ENCODE measurements around the gene TEX2. TPM values are rescaled to one million over a fixed set of nuclear protein-coding genes. Genes with fewer than 3 reads are reported as not detected.
A peak's percentile ranks its signal among the peaks of the same experiment; 100 is the strongest.
"Not testable (repeated sequence)": the region's sequence is repeated elsewhere in the genome, so short reads cannot be mapped to it uniquely, and the experiment has no call there.

Gene TEX2
- total RNA-seq, 8 experiments from 2014 or later: 13.9 to 50.9 (median 23.9) TPM

DNA sequence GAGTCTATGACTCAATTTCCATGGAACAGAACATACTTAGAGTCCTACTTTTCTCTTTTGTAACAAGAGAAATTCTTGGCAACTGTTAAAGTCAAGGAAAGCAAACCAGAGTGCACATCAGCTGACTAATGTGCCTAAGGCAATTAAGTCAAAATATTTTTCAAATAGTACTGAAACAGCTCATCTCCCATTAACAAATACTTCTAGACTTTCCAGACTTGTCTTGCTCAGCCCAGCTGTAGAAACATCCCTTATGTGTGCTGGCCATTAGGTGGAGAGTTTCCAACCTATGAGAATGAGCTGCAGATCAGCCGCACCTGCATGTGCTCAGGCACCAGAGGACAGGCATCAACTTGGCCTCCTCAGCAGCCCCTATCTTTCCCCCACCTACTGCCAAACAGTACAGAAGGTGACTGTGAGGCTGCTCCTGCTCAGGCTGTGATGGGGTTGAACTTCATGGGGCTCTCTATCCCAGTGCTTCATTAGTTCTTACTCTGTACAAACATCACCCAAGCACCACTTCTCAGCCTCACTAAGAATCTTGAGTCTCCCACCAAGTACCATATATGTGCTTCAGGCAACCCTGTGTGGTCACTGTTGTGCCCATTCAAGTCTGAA is 32.2 kb downstream of the TEX2 start:
- in situ Hi-C loops (cut with MboI; ENCODE audit: low pct_unique_long_range_greater_than_20kb in 2 of 9, low sequenced_read_pairs in 9 of 9, unreplicated experiment in 9 of 9): no loop called here
- 100% methylated on average over 1 of the region's 1 CpG; no CpG with 5 or more reads in 9 of the 10 experiments for WGBS, 10 experiments
- Histone ChIP-seq H3K4me3 (no peak overlapping the region), H3K27ac (no peak overlapping the region), H3K4me1 (replicated peaks in 1 of 2) (peaks cover 0 to 12% of the 10 kb centered on the region in 2 donors)
- peak in 5 of 8 experiments; percentile 7 to 96 (median 70) for ATAC-seq (replicated peaks in 6 of 8)

DNA sequence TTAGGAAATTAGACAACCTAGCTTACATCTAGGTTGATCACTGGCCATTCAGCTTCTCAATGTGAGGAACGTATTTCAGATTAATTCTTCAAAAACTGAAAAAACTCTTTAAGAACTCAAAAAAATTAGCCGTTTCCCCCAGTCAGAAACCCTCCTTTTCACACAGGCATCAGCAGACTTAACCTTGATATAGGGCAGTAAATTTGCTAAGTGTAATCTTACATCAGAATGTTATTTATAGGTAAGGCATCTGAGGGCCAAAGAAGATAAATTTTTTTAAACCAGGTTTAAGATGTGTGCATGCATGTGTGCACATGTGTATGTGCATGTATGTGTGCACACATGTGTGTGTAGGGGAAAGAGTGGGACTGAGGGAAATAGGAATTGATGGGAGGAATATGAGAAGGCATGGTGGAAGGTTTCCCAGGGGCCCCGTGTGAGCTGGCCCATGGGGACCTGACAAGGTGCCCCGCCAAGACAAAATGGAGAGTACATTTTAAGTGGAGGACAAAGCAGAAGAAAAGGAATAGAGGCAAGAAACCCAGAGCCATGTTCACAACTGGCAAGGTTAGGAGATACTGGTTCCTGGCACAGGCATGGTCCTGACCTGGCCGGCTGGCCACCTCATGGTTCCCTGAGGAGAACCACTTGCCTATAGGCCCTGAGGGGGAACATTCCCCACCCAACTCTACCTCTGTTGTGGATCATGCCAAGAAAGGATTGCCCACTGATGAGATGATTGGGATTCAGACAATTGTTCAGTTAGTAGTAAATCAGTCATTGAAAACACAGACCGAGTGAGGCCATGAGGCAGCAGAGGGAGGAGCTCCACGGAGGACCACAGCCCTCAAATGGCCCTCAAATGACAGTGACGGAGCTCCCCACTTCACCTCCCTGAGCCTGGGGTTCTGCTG is 33.0 kb downstream of the TEX2 start:
- peak in 6 of 8 experiments; percentile 16 to 60 (median 50) for ATAC-seq (replicated peaks in 6 of 8)
- no peak overlapping the region for H3K27ac ChIP-seq
- H3K4me3 ChIP-seq: no peak overlapping the region
- peaks cover 0 to 13% of the 10 kb centered on the region in 2 donors for H3K4me1 ChIP-seq (replicated peaks in 1 of 2)
- 51 to 100% (median 75%) methylated on average over 1 to 6 of the region's 8 CpGs for WGBS, 10 experiments
- in situ Hi-C loops (cut with MboI; ENCODE audit: low pct_unique_long_range_greater_than_20kb in 2 of 9, low sequenced_read_pairs in 9 of 9, unreplicated experiment in 9 of 9): no loop called here

DNA sequence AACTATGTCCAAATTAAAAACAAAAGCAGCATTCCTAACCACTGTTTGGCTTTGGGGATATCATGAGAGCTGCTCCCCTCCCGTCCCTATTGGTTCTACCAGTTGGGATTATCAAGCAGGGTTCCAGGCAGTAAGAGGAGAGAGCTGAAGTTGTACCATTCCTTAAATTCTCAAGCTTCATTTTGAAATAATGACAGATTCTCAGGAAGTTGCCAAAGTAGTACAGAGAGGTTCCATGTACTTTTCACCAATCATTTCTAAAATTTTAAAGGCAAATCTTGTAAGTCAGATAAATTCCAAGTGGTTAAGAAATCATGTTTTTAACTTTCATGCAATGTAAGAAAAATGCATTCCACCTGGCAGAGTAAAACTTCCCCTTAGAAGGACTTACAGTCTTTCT is 36.9 kb downstream of the TEX2 start:
- Histone ChIP-seq H3K4me1 (replicated peaks in 1 of 2) (peaks cover 22 to 32% of the 10 kb centered on the region in 2 donors), H3K4me3 (no peak overlapping the region), H3K27ac (no peak overlapping the region)
- 88 to 100% (median 100%) methylated on average over 1 of the region's 1 CpG; no CpG with 5 or more reads in 6 of the 10 experiments for WGBS, 10 experiments
- no peak for ATAC-seq (replicated peaks in 6 of 8)
- in situ Hi-C loops (cut with MboI; ENCODE audit: low pct_unique_long_range_greater_than_20kb in 2 of 9, low sequenced_read_pairs in 9 of 9, unreplicated experiment in 9 of 9): no loop called here

DNA sequence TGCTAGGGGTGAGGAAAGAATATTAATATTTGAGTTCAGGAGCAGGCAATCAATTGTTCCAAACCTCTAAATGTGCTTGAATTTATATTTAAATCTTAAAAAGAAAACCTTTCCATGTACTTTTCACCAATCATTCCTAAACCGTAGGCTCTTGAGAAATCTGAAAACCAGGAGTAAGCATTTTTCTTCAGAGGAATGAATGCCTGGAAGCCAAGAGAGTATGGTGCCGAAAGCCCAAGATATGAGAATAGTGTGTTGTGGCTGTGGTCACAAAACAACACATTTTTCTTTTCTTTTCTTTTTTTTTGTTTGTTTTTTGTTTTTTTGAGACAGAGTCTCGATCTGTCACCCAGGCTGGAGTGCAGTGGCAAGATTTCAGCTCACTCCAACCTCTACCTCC is 37.6 kb downstream of the TEX2 start:
- Histone ChIP-seq H3K27ac (no peak overlapping the region), H3K4me1 (replicated peaks in 1 of 2) (peaks cover 22 to 27% of the 10 kb centered on the region in 2 donors), H3K4me3 (no peak overlapping the region)
- WGBS, 10 experiments: 86 to 100% (median 100%) methylated on average over 1 to 3 of the region's 3 CpGs; no CpG with 5 or more reads in 1 of the 10 experiments
- in situ Hi-C loops (cut with MboI; ENCODE audit: low pct_unique_long_range_greater_than_20kb in 2 of 9, low sequenced_read_pairs in 9 of 9, unreplicated experiment in 9 of 9): no loop called here
- no peak for ATAC-seq (replicated peaks in 6 of 8)

DNA sequence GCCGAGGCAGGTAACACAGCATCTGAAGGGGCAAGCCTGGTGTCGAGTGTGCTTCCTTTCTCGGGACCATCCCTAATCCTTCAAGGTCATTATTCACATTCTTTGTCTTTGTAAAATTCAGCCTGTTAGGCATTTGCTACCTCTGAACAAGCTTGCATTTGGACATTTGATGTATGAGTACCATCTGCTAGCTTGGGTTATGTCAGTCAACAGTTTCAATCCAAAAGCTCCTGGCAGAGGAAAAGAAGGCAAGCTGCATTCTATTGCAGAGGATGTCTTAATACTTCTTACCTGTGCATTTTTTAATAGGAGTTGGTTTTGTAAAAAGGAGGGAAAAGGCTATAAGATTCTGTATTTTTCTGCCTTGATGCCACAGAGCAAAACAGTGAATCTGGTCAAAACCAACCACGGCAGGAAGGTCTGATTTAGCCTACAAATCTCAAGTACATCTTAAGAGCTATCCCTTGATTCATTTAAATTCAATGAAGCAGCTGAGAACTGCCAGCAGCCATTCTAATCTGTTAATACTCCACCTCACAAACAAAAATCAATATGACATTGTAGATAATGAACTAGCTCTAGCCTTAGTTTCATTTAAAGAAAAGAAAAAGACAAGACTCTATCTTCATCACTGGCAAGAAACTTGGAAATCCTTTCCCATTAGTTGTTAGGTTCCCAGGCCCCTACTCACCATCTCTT is 39.0 kb downstream of the TEX2 start:
- H3K4me1 ChIP-seq (replicated peaks in 1 of 2): peaks cover 22 to 24% of the 10 kb centered on the region in 2 donors
- ATAC-seq (replicated peaks in 6 of 8): peak in 4 of 8 experiments; percentile 21 to 58 (median 37)
- peak overlapping the region; percentile 44 to 74 for H3K27ac ChIP-seq
- no peak overlapping the region for H3K4me3 ChIP-seq
- in situ Hi-C loops (cut with MboI; ENCODE audit: low pct_unique_long_range_greater_than_20kb in 2 of 9, low sequenced_read_pairs in 9 of 9, unreplicated experiment in 9 of 9): no loop called here
- WGBS, 10 experiments: 17 to 91% (median 75%) methylated on average over 1 to 4 of the region's 4 CpGs; no CpG with 5 or more reads in 3 of the 10 experiments

- H3K27ac ChIP-seq: no peak overlapping the region
- 40 to 100% (median 94%) methylated on average over 2 of the region's 2 CpGs; no CpG with 5 or more reads in 2 of the 10 experiments for WGBS, 10 experiments
- H3K4me1 ChIP-seq (replicated peaks in 1 of 2): peaks cover 22 to 24% of the 10 kb centered on the region in 2 donors
- ATAC-seq (replicated peaks in 6 of 8): no peak
- H3K4me3 ChIP-seq: no peak overlapping the region
- in situ Hi-C loops (cut with MboI; ENCODE audit: low pct_unique_long_range_greater_than_20kb in 2 of 9, low sequenced_read_pairs in 9 of 9, unreplicated experiment in 9 of 9): no loop called here
Measured at GRCh38 chr17:64223283-64223682, 39.8 kb downstream of the TEX2 start.

DNA sequence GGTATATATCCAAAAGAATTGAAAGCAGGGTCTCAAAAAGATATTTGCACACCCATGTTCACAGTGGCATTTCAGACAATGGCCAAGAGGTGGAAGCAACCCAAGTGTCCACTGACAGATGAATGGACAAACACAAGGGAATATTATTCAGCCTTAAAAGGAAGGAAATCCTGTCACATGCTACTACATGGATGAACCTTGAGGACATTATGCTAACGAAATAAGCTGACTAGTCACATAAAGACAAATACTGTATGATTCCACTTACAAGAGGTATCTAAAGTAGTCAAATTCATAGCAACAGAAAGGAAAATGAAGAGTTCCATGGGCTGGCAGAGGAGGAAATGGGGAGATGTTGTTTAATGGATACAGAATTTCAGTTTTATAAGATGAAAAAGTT is 41.4 kb downstream of the TEX2 start:
- ATAC-seq (replicated peaks in 6 of 8): no peak
- H3K4me1 ChIP-seq (replicated peaks in 1 of 2): peaks cover 26 to 35% of the 10 kb centered on the region in 2 donors
- H3K27ac ChIP-seq: no peak overlapping the region
- 100% methylated on average over 1 of the region's 1 CpG; no CpG with 5 or more reads in 5 of the 10 experiments for WGBS, 10 experiments
- no peak overlapping the region for H3K4me3 ChIP-seq
- in situ Hi-C loops (cut with MboI; ENCODE audit: low pct_unique_long_range_greater_than_20kb in 2 of 9, low sequenced_read_pairs in 9 of 9, unreplicated experiment in 9 of 9): no loop called here

DNA sequence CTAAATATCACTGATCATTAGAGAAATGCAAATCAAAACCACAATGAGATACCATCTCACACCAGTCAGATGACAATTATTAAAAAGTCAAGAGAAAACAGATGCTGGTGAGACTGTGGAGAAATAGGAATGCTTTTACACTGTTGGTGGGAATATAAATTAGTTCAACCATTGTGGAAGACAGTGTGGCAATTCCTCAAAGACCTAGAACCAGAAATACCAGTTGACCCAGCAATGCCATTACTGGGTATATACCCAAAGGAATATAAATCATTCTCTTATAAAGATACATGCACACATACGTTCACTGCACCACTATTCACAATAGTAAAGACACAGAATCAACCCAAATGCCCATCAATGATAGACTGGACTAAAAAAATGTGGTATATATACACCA is 42.5 kb downstream of the TEX2 start:
- H3K4me3 ChIP-seq; ATAC-seq (replicated peaks in 6 of 8); H3K27ac ChIP-seq; in situ Hi-C loops (cut with MboI; ENCODE audit: low pct_unique_long_range_greater_than_20kb in 2 of 9, low sequenced_read_pairs in 9 of 9, unreplicated experiment in 9 of 9): not testable (repeated sequence)
- peaks cover 26 to 35% of the 10 kb centered on the region in 2 donors for H3K4me1 ChIP-seq (replicated peaks in 1 of 2)
- 71 to 100% (median 86%) methylated on average over 1 of the region's 1 CpG; no CpG with 5 or more reads in 3 of the 10 experiments for WGBS, 10 experiments

DNA sequence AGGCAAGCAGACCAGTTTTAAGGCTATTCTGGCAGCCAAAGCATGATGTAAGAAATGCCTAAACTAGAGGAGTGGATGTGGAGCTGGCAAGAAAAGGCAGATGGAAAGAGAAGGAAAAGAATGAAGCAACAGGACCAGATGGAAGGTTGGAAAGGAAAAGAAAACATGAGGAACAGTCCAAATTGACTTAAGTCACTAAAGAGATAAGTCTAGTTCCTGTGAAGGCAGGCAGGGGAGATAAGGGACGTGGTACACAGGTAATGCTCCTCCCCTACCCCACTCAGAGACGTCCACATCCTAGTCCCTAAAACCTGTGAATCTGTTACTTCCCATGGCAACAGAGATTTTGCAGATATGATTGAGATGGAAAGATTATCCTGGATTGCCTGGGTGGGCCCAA is 43.5 kb downstream of the TEX2 start:
- no peak for ATAC-seq (replicated peaks in 6 of 8)
- peaks cover 22 to 28% of the 10 kb centered on the region in 2 donors for H3K4me1 ChIP-seq (replicated peaks in 1 of 2)
- 38 to 100% (median 85%) methylated on average over 1 to 2 of the region's 2 CpGs; no CpG with 5 or more reads in 2 of the 10 experiments for WGBS, 10 experiments
- H3K27ac ChIP-seq: no peak overlapping the region
- H3K4me3 ChIP-seq: no peak overlapping the region
- in situ Hi-C loops (cut with MboI; ENCODE audit: low pct_unique_long_range_greater_than_20kb in 2 of 9, low sequenced_read_pairs in 9 of 9, unreplicated experiment in 9 of 9): no loop called here

GRCh38 chr17:64218066-64218465 is 45.0 kb downstream of the TEX2 start:
- WGBS, 10 experiments: 20 to 100% (median 80%) methylated on average over 1 to 3 of the region's 3 CpGs; no CpG with 5 or more reads in 1 of the 10 experiments
- no peak overlapping the region for H3K27ac ChIP-seq

GRCh38 chr17:64217249-64217691 is 45.8 kb downstream of the TEX2 start:
- ATAC-seq (replicated peaks in 6 of 8): peak in 2 of 8 experiments; percentile 13 to 44
- 67 to 100% (median 91%) methylated on average over 1 to 6 of the region's 6 CpGs; no CpG with 5 or more reads in 3 of the 10 experiments for WGBS, 10 experiments
- H3K4me1 ChIP-seq (replicated peaks in 1 of 2): peaks cover 4 to 10% of the 10 kb centered on the region in 2 donors
- H3K4me3 ChIP-seq: no peak overlapping the region
- in situ Hi-C loops (cut with MboI; ENCODE audit: low pct_unique_long_range_greater_than_20kb in 2 of 9, low sequenced_read_pairs in 9 of 9, unreplicated experiment in 9 of 9): no loop called here
- no peak overlapping the region for H3K27ac ChIP-seq

More at GRCh38 chr17:64218066-64218465, 45.0 kb downstream of the TEX2 start:
- H3K4me1 ChIP-seq (replicated peaks in 1 of 2): peaks cover 7 to 13% of the 10 kb centered on the region in 2 donors
- in situ Hi-C loops (cut with MboI; ENCODE audit: low pct_unique_long_range_greater_than_20kb in 2 of 9, low sequenced_read_pairs in 9 of 9, unreplicated experiment in 9 of 9): no loop called here
- H3K4me3 ChIP-seq: no peak overlapping the region
- no peak for ATAC-seq (replicated peaks in 6 of 8)

DNA sequence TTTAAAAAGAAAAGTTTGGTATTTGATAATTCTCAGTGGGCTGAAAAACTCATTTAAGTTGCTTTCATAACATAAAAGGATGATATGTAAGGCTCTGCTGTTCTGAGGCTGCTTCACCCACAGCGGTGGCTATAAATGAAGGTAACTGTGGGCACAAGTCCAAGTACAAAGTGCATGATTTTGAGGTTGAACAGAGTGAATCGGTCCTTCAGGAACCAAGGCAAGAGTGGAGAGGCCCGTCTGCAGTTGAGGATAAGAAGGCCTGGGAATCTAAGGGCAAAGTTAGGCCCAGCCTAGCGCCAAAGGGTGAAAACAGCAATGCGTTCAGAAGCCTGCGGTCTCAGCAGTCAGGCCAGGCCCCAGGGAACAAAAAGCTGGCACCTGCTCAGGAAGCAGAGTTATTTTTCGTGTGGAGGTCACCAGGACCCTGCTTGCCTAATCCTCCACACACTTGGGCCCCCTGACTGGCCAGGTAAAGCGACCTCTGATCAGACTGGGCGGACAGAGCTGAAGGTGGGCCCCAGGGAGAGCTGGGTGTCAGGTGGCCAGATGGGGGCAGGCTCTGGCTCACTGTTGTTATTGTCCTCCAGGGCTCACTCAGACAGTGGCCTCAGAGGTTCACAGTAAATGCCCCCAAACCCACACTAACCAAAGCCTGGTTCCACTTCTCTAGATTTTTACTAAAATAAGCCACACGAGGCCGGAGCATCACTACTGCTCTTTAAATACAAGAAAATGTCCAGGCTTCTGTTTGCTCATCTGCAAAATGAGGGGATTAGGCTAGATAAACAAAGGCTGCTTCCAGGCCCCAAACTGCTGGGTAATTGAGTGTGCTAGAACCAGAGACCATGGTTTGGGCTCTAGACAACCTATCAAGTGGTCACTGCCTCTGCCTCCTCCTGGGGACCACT is 46.5 kb downstream of the TEX2 start:
- in situ Hi-C loops (cut with MboI; ENCODE audit: low pct_unique_long_range_greater_than_20kb in 2 of 9, low sequenced_read_pairs in 9 of 9, unreplicated experiment in 9 of 9): no loop called here
- no peak overlapping the region for H3K27ac ChIP-seq
- ATAC-seq (replicated peaks in 6 of 8): peak in 2 of 8 experiments; percentile 50 to 80

More for the DNA sequence above, 46.5 kb downstream of the TEX2 start:
- WGBS, 10 experiments: 20 to 89% (median 75%) methylated on average over 1 to 8 of the region's 11 CpGs
- Histone ChIP-seq H3K4me1 (replicated peaks in 1 of 2) (peaks cover 4 to 10% of the 10 kb centered on the region in 2 donors), H3K4me3 (no peak overlapping the region)
